Retinal pigment epithelial cell (primary cell): ENCODE data around the gene XYLT2.

Experiments used
- DNase-seq: peaks from one replicate; pipeline ENCODE4 v3.0.0-alpha.2; 2010; ENCODE audit warnings: low read depth
- H3K4me3 ChIP-seq: 2 replicates; pipeline ENCODE4 v1.5.1; 2011; ENCODE audit warnings: mild to moderate bottlenecking, low read length, control low read depth, moderate library complexity
- TF ChIP-seq, protein P1 (sequence below): conservative IDR thresholded peaks from 2 replicates; pipeline ENCODE4 v1.5.1; 2011; ENCODE audit warnings: low read depth, low read length, control low read depth, inconsistent platforms

Gene XYLT2

DNA sequence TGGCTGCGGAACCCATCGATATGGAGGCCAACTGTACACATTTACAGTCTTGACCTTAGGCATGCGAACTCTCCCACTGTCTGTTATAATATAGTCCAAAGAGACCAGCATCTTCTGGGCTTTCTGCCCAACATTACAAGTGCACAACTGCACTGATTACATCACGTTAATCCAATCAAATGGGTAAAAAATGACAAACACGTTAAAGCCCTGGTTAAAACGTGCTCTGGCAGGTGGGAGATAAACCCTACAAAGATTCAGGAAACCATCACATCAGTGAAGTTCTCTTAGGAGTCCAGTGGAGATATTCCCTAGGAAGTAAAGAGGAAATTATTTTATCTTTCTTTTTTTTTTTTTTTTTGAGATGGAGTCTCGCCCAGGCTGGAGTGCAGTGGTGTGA, 23.7 kb upstream of the XYLT2 start:
- TF ChIP-seq, protein P1, sequence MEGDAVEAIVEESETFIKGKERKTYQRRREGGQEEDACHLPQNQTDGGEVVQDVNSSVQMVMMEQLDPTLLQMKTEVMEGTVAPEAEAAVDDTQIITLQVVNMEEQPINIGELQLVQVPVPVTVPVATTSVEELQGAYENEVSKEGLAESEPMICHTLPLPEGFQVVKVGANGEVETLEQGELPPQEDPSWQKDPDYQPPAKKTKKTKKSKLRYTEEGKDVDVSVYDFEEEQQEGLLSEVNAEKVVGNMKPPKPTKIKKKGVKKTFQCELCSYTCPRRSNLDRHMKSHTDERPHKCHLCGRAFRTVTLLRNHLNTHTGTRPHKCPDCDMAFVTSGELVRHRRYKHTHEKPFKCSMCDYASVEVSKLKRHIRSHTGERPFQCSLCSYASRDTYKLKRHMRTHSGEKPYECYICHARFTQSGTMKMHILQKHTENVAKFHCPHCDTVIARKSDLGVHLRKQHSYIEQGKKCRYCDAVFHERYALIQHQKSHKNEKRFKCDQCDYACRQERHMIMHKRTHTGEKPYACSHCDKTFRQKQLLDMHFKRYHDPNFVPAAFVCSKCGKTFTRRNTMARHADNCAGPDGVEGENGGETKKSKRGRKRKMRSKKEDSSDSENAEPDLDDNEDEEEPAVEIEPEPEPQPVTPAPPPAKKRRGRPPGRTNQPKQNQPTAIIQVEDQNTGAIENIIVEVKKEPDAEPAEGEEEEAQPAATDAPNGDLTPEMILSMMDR: no peak
- no peak overlapping the region for H3K4me3 ChIP-seq
- DNase-seq: no peak

DNA sequence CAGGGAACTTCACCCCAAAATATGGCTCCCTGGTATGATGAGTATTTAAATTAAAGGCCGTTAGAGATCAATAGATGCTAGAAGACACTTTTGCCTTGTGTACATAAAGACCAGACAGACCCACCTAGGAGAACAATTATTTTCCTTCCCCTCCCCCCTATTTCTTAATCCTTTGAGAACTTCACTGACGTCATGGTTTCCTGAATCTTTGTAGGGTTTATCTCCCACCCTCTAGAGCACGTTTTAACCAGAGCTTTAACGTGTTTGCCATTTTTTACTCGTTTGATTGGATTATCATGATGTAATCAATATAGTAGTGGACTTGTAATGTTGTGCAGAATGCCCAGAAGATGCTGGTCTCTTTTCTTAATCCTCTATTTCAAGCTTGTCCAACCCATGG, 22.9 kb upstream of the XYLT2 start:
- TF ChIP-seq, protein P1: no peak
- no peak for DNase-seq
- H3K4me3 ChIP-seq: no peak overlapping the region

DNA sequence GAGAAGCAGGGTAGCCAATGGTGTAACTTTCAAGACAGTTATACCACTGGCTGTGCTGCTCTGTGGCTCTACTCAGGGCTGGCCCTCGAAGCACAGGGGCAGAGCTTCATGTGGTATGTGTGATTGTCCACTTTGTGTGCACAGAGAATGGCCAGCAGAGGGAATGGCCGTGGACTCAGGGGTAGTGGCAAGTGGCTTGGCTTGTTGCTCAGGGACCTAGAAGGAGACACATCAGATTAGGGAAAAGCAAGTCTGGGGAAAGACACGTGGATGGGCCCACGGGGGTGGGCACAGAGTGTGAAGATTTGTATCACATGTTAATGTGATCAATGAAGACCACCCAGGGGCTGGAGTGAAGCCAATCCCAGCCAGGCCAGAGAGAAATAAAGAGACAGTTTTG, 20.0 kb upstream of the XYLT2 start:
- DNase-seq: no peak
- TF ChIP-seq, protein P1: no peak

DNA sequence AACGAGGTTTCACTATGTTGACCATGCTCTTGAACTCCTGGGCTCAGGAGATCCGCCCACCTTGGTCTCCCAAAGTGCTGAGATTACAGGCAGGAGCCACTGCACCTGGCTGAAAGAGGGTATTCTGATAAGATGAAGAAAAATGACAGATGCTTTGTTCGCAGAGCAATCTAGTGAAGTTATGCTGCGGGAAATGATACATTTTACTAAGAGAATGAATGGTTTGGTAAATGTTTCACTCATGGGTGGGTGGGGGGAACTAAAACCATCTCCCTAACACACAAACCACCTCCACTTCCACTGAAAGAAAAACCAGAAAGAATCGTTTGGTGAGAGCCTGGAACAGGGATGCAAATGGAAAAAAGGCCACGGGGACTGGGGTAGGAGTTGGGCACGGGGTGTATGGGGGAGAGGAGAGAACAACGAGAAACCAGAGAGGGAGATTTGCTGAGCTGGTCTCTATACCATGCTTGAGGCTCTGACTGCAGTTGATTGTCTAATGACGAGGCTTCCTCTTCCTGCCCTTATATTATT, 19.0 kb upstream of the XYLT2 start:
- TF ChIP-seq, protein P1: no peak
- no peak for DNase-seq
- no peak overlapping the region for H3K4me3 ChIP-seq

More for the DNA sequence above, 20.0 kb upstream of the XYLT2 start:
- no peak overlapping the region for H3K4me3 ChIP-seq

DNA sequence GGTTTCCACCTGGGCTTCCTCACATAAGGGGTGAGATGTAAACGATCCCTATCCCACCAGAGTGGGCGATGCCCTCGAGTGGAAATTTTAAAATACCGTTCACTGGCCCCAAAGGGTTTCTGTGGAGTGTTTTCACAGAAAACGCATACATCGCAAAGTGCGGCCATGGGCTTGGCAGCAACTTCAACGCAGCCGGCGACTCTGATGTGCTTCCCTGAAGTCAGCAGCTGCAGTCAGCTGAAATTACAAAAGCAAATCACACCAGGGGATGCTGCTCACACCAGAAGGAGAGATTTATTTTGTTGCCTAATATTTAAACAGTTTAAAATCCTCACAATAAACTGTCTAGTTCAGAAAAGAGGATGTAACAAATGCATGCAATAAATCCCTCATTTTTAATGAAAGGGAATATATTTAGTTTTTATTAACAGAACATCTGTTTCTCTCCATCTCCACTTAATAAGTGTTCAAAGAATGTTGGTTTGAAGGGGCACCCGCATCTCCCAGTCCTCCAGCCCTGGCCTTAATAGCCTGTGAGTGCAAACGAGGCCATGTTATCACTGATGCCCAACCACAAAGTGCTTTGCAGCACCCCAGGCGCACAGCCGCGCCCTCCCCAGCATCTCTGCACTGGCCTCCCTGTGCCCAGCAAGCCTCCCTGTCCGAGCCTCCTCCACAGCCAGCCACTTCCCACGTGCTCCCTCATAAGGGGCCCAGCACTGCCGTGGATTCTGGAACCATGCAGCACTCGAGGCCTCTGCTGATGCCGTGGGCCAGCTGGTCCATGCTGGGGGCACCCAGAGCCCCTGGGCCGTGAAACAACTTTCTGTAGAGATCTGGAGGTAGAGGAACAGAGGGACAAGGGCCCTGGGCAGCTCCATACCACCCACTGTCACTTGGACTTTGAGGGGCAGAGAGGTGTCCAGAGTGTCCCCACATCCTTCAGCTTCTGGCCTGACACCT, 17.3 kb upstream of the XYLT2 start:
- TF ChIP-seq, protein P1: no peak
- DNase-seq: no peak

DNA sequence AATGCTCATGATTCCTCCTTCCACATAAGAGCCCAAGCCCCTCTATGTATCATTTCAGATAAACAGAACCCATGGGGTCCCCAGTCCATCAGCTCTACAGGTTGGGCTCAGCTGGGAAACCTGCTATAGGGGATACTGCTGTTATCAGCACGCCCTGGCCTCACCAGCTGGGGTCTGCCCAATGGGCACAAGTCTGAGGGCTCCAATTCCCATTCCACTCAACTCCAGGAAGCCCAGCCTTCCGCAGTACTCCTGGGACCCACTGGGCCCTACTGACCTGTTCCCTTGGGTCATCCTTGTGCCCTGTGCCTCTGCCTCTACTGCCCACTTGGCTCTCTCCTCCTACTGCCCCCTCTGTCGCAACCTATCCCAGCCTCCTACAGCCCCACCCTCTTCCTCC, 16.2 kb upstream of the XYLT2 start:
- no peak for DNase-seq
- TF ChIP-seq, protein P1: no peak
- H3K4me3 ChIP-seq: no peak overlapping the region

More for the DNA sequence above, 17.3 kb upstream of the XYLT2 start:
- H3K4me3 ChIP-seq: no peak overlapping the region
